Measurements from ENCODE around the gene ILK. TPM values are rescaled to one million over a fixed set of nuclear protein-coding genes. Genes with fewer than 3 reads are reported as not detected.

Gene ILK
- total and polyA plus RNA-seq, 2 donors (not counting 3 experiments of a cell fraction or from before 2014, with no cell fraction given): 221 to 296 TPM

GRCh38 chr11:6568191-6568918 lies 35.2 kb upstream of the ILK start:
- Histone ChIP-seq H3K4me3 (replicated peaks in 1 of 3; ENCODE audit: insufficient read depth in 1 of 3, low read depth in 1 of 3, low read length in 3 of 3) (no peak overlapping the region), H2AFZ (ENCODE audit: low read depth, low read length) (no peak overlapping the region), H3K27ac (ENCODE audit: insufficient read depth, low read depth, low read length) (no peak overlapping the region), H3K9ac (replicated peaks; ENCODE audit: extremely low read depth, insufficient read depth, low read length) (no peak overlapping the region), H3K9me3 (replicated peaks; ENCODE audit: control insufficient read depth, insufficient read depth, low read length) (no peaks in the 10 kb centered on the region), H3K36me3 (ENCODE audit: control insufficient read depth in 2 of 2, extremely low read depth in 1 of 2, insufficient read depth in 2 of 2, low read length in 2 of 2) (no peaks in the 10 kb centered on the region), H3K9me1 (replicated peaks; ENCODE audit: control insufficient read depth, extremely low read depth, insufficient read depth, low read length) (no peaks in the 10 kb centered on the region), H3K4me1 (ENCODE audit: control insufficient read depth, extremely low read depth, insufficient read depth, low read length) (peaks cover 6% of the 10 kb centered on the region), H3K79me2 (ENCODE audit: control insufficient read depth, insufficient read depth, low read length) (no peaks in the 10 kb centered on the region), H3K4me2 (ENCODE audit: insufficient read depth, low read length) (no peak overlapping the region), H4K20me1 (replicated peaks; ENCODE audit: control insufficient read depth, extremely low read depth, insufficient read depth, low read length) (no peaks in the 10 kb centered on the region), H3K27me3 (ENCODE audit: control insufficient read depth in 2 of 2, insufficient read depth in 2 of 2, low read length in 2 of 2) (no peaks in the 10 kb centered on the region)
- intact Hi-C loops (cut with micrococcal nuclease) (loop anchor here (1.0 kb wide), 1 partner anchor 67 kb away; no protein-coding TSS in a partner anchor), dilution Hi-C loops (cut with MboI; ENCODE audit: extremely low pct_ligation_motif_present, low sequenced_read_pairs) (no loop called here)
- ChIA-PET CTCF (interaction anchor here (0.8 to 2.8 kb wide), 7 partner anchors 9 to 149 kb away, joined by 3 to 23 read pairs (median 4); partner anchors contain the start of genes APBB1, ILK and RRP8), POLR2A (no interaction called here)
- TF ChIP-seq FOS (IDR thresholded peaks at IDR 0.05; ENCODE audit: borderline replicate concordance, insufficient read depth, low read length): no peak
- no peak for TF ChIP-seq MAX (IDR thresholded peaks at IDR 0.05; ENCODE audit: insufficient read depth, insufficient read length)
- peak; percentile 43 for TF ChIP-seq POLR2AphosphoS5 (IDR thresholded peaks at IDR 0.05; ENCODE audit: insufficient read depth, low read depth, low read length)
- FAIRE-seq (peak; percentile 76), DNase-seq (ENCODE audit: low read depth, low spot score) (peak; percentile 66)
- BruUV-seq (replicated peaks): no TSS peak

GRCh38 chr11:6569706-6570105 lies 33.9 kb upstream of the ILK start:
- no peak overlapping the region for H3K4me3 ChIP-seq (replicated peaks in 1 of 3; ENCODE audit: insufficient read depth in 1 of 3, low read depth in 1 of 3, low read length in 3 of 3)
- no peak overlapping the region for H2AFZ ChIP-seq (ENCODE audit: low read depth, low read length)
- BruUV-seq (replicated peaks): no TSS peak
- CTCF ChIA-PET: interaction anchor here (1.3 to 2.8 kb wide), 3 partner anchors 34 to 48 kb away, joined by 3 to 23 read pairs (median 6); partner anchors contain the start of genes ILK and RRP8
- POLR2A ChIA-PET: interaction anchor here (0.5 kb wide), 1 partner anchor 16 kb away, joined by 3 read pairs; no protein-coding TSS in a partner anchor
- H3K9me3 ChIP-seq (replicated peaks; ENCODE audit: control insufficient read depth, insufficient read depth, low read length): no peaks in the 10 kb centered on the region
- no peaks in the 10 kb centered on the region for H3K36me3 ChIP-seq (ENCODE audit: control insufficient read depth in 2 of 2, extremely low read depth in 1 of 2, insufficient read depth in 2 of 2, low read length in 2 of 2)
- no peak for TF ChIP-seq CTCF (IDR thresholded peaks at IDR 0.05; ENCODE audit: extremely low read depth in 1 of 2, insufficient read depth in 1 of 2, low read depth in 1 of 2, low read length in 2 of 2)
- TF ChIP-seq FOS (IDR thresholded peaks at IDR 0.05; ENCODE audit: borderline replicate concordance, insufficient read depth, low read length): no peak
- TF ChIP-seq MYC (IDR thresholded peaks at IDR 0.05; ENCODE audit: low read depth, low read length): no peak
- no peak for TF ChIP-seq POLR2AphosphoS5 (IDR thresholded peaks at IDR 0.05; ENCODE audit: insufficient read depth, low read depth, low read length)
- no peak for TF ChIP-seq EZH2 (IDR thresholded peaks at IDR 0.05; ENCODE audit: borderline replicate concordance, low read depth, low read length, severe bottlenecking)
- TF ChIP-seq MAX (IDR thresholded peaks at IDR 0.05; ENCODE audit: insufficient read depth, insufficient read length): no peak
- no peak for TF ChIP-seq GATA2 (IDR thresholded peaks at IDR 0.05; ENCODE audit: insufficient read depth, insufficient read length, low read depth, low read length)
- TF ChIP-seq POLR2A (IDR thresholded peaks at IDR 0.05; ENCODE audit: low read depth, low read length): no peak
- TF ChIP-seq JUN (IDR thresholded peaks at IDR 0.05; ENCODE audit: borderline replicate concordance, insufficient read depth, insufficient read length, low read depth): no peak
- H3K4me1 ChIP-seq (ENCODE audit: control insufficient read depth, extremely low read depth, insufficient read depth, low read length): peaks cover 6% of the 10 kb centered on the region
- no peaks in the 10 kb centered on the region for H3K9me1 ChIP-seq (replicated peaks; ENCODE audit: control insufficient read depth, extremely low read depth, insufficient read depth, low read length)
- H3K79me2 ChIP-seq (ENCODE audit: control insufficient read depth, insufficient read depth, low read length): no peaks in the 10 kb centered on the region
- FAIRE-seq (no peak), DNase-seq (ENCODE audit: low read depth, low spot score) (no peak)
- no peak overlapping the region for H3K27ac ChIP-seq (ENCODE audit: insufficient read depth, low read depth, low read length)
- intact Hi-C loops (cut with micrococcal nuclease): no loop called here
- H4K20me1 ChIP-seq (replicated peaks; ENCODE audit: control insufficient read depth, extremely low read depth, insufficient read depth, low read length): no peaks in the 10 kb centered on the region
- H3K4me2 ChIP-seq (ENCODE audit: insufficient read depth, low read length): no peak overlapping the region
- H3K9ac ChIP-seq (replicated peaks; ENCODE audit: extremely low read depth, insufficient read depth, low read length): no peak overlapping the region
- H3K27me3 ChIP-seq (ENCODE audit: control insufficient read depth in 2 of 2, insufficient read depth in 2 of 2, low read length in 2 of 2): no peaks in the 10 kb centered on the region
- dilution Hi-C loops (cut with MboI; ENCODE audit: extremely low pct_ligation_motif_present, low sequenced_read_pairs): no loop called here

Measured in endothelial cell of umbilical vein (primary cell).